DMS 273 (cell line): Measurements from ENCODE around the gene CXXC5.
A peak's percentile ranks its signal among the peaks of the same experiment; 100 is the strongest.

Experiments
- DNase-seq: peaks from one replicate; lab custom pipeline; 2025; ENCODE audit not compliant: unreplicated experiment; lab: John Stamatoyannopoulos, UW

CXXC5 gene

DNA sequence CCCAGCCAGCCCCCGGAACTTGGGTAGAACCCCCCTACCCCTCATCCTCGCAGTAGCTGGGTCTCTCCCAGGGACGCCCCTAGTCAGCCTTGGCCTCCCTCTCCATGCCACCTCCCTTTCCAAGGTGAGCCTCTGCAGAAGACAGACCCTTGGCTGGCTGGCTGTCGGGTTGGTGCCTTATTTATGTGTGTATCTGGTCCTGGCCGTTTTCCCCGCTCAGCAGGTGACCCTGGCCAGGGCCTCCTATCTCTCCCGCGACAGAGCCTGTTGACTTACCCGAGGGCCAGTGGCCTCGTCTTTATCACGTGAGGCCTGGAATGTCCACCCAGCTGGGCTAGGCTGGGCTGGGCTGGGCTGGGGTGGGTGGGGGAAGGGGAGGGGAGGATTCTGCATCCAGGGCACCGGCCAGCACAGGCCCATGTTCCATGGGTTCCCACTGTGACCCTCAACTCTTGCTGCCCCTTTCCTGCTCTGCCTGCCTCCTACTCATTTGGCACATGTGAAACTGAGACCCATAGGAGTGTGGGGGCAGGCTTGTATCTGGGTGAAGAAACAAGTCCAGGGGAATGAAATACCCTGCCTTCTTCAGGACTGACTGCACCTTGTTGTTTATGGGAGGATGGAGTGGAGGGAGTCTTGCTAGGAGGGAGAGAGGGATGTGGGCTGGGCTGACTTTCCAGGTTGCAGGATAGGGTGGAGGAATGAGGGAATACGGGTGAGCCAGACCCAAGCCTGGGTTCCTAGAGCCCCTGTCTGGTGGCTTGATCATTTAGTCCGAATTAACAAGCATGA, 3.1 kb downstream of the CXXC5 start:
- DNase-seq = peak; percentile 82

DNA sequence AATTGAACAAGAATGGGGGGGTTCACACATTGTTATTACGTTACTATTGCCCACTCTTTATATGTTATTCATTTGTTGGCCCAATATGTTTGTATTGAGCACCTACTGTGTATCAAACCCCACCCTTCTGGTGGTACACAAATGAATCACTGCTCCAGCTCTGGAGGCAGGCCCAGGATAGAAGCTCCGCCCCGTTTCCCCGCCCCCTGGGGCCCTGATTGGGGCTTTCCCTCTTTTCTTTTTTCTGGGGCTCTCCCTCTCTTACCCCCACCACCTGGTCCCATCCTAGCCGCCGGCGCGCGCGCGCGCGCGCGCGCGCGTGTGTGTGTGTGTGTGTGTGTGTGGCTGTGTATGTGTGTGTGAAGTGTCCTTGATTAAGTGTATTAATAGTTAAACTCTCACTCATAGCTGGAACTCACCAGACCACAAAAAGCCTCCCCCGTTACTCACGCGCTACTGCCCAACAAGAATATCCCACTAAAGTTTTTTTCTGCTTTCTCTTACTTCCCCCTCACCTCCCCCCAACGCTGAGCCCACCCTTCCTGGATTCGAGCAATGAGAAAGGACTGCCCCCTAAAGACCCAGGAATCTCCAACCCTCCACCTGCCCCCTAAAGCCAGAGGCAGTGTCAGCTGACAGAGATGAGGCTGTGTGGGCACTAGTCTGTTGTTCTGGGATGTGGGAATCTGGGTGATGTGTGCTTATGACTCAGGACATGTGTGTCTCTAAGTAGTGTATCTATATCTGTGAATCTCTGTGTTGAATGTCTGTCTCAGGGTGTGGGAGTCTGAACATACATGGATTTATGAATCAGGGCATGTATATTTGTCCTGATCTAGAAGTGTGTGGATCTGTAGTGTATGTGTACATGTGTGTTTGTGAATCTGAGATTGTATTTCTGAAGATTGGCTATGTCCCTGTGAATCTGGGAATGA, 4.0 kb downstream of the CXXC5 start:
- peak; percentile 95 for DNase-seq

DNA sequence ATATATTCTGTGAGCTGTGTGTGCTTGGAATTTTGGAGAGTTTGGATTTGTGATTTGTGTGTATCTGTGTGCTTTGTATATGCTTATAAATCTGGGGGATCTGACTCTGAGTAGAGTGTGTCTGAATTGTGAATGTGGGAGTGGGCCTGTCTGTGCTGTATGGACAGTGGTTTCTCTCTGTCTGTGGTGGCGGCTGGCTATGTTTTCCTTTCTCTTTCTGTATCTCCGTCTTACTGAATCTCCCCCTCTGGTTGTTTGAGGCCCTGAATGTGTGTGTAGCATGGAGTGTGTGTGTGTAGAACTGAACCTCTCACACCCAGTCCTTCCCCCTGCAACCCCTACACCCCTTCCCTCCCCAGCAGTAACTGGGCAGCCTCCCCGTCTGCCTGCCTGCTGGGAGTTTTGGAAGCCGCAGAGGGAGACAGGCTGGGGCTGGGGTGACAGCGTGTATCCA, 4.7 kb downstream of the CXXC5 start:
- DNase-seq = peak; percentile 57

- no peak for DNase-seq
Measured at GRCh38 chr5:139653616-139654015, 5.5 kb downstream of the CXXC5 start.

- DNase-seq = no peak
Measured at GRCh38 chr5:139654464-139654863, 6.3 kb downstream of the CXXC5 start.

- DNase-seq = peak; percentile 48
Measured at GRCh38 chr5:139654871-139655491, 6.8 kb downstream of the CXXC5 start.

DNA sequence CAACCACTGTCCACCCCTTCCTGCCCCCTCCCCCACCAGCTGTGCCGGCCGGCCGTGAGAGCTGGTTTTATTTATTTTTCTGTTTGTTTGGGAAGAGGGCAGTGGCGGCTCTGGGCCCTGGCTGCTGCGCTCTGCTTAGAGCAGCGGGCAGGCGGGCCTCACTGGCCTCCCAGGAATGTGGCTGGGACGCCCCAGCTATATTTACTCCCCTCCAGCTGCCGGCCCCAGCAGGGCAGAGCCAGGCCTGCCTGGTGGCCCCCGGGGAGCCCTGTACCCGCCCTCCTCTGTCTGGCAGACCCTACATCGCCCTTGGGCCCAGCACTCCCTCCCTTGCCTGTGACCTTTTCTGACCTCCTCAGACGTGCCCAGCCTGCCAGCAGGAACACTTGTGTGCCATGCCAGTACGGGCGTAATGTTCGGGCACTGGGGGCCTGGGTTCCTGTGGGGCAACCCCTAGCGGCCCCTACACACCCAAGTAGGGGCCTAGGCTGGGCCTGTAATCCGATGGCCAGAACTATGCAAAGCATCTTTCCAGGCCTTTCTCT, 7.7 kb downstream of the CXXC5 start:
- DNase-seq = peak; percentile 86

GRCh38 chr5:139657363-139658321, 9.5 kb downstream of the CXXC5 start:
- peak; percentile 78 for DNase-seq

DNA sequence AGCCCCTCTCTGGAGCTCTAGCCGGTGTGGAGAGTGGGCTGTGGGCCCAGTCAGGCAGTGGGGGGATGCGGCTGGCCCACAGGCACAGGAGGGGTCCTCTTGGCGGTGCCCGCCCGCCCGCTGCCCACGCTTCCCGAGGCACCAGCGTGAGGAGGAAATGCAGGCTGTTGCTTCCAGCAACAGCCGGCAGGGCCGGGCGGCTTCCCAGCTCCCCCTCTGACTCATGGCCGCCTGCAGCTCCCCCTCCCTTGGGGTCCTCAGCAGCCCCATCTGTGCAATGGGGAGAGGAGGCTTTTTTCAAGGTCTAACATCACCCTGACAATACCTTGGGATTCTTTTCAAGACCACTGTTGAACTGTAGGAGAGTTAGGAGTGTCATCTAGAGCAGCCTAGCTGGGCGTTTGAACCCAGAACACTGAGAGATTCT, 10.4 kb downstream of the CXXC5 start:
- peak; percentile 90 for DNase-seq

DNA sequence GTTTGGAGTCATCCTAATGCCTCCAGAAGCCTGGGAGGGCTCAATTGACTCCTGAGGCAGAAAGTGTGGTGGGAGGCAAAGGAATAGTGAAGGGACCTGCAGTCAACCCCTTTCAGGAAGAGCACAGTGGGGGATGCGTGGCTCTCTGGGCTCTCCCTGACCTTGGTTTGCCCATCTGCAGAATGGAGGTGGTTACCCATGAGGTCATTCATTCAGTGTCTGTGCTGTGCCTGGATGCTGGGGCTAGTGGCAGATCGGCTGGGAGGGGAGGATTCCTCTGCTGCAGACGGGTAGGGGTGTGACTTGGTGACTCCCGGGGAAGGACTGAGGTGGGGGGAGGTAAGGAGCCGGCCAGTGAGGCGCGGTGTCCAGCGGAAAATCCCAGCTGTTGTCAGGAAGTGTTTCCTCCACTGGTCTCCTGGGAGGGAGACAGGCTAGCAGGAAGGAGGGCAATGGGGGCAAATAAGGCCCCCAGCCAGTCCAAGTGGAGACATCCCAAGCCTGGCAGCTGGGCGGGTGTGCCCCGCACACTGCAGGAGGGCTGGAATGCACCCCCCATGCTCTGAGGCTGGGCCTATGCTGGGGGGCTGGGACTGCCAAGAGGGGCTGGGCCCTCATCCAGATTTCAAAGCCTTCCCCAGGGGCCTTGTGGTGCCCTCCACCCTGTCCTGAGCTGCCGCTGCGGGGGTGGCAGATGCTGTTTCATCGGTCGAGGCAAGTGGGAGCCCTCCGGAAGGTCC, 10.9 kb downstream of the CXXC5 start:
- peak; percentile 94 for DNase-seq

GRCh38 chr5:139659695-139660101, 11.5 kb downstream of the CXXC5 start:
- DNase-seq = peak; percentile 85

- peak; percentile 95 for DNase-seq
Measured at GRCh38 chr5:139660105-139660922, 12.2 kb downstream of the CXXC5 start.

- DNase-seq = peak; percentile 72
Measured at GRCh38 chr5:139660923-139661814, 13.0 kb downstream of the CXXC5 start.

GRCh38 chr5:139662617-139663016, 14.5 kb downstream of the CXXC5 start:
- DNase-seq = no peak

- no peak for DNase-seq
Measured at GRCh38 chr5:139663207-139664085, 15.3 kb downstream of the CXXC5 start.

- DNase-seq = no peak
Measured at GRCh38 chr5:139664086-139664693, 16.0 kb downstream of the CXXC5 start.
